GM19043 (cell line): Measurements from ENCODE around the gene CYTH4.

Experiments
- ATAC-seq: cut with Tn5 transposase; IDR thresholded peaks from one replicate; pipeline ENCODE4 v1.9.1; 2021; ENCODE audit warnings: low read depth; ENCODE audit not compliant: unreplicated experiment

The CYTH4 gene

GRCh38 chr22:37343348-37343747, 61.0 kb downstream of the CYTH4 start:
- ATAC-seq, result no peak

- no peak for ATAC-seq
These were observed 61.8 kb downstream of the CYTH4 start for GRCh38 chr22:37343863-37344734.

GRCh38 chr22:37344735-37345449, 62.6 kb downstream of the CYTH4 start:
- ATAC-seq, result no peak

- ATAC-seq, result no peak
These were observed 63.7 kb downstream of the CYTH4 start for GRCh38 chr22:37345863-37346504.

- no peak for ATAC-seq
These were observed 64.2 kb downstream of the CYTH4 start for GRCh38 chr22:37346505-37346895.

GRCh38 chr22:37349043-37349814, 66.9 kb downstream of the CYTH4 start:
- ATAC-seq, result no peak

GRCh38 chr22:37351232-37351631, 68.9 kb downstream of the CYTH4 start:
- ATAC-seq, result no peak

- ATAC-seq, result no peak
These were observed 70.2 kb downstream of the CYTH4 start for GRCh38 chr22:37352481-37352880.

GRCh38 chr22:37353839-37354238, 71.5 kb downstream of the CYTH4 start:
- ATAC-seq, result no peak

GRCh38 chr22:37354261-37354660, 72.0 kb downstream of the CYTH4 start:
- no peak for ATAC-seq

- ATAC-seq, result no peak
These were observed 72.4 kb downstream of the CYTH4 start for GRCh38 chr22:37354670-37355069.

GRCh38 chr22:37355174-37355573, 72.9 kb downstream of the CYTH4 start:
- no peak for ATAC-seq

- ATAC-seq, result no peak
These were observed 74.6 kb downstream of the CYTH4 start for GRCh38 chr22:37356922-37357321.

GRCh38 chr22:37357446-37358075, 75.3 kb downstream of the CYTH4 start:
- no peak for ATAC-seq

- no peak for ATAC-seq
These were observed 76.1 kb downstream of the CYTH4 start for GRCh38 chr22:37358386-37358785.

- no peak for ATAC-seq
These were observed 76.6 kb downstream of the CYTH4 start for GRCh38 chr22:37358917-37359316.

- no peak for ATAC-seq
These were observed 80.3 kb downstream of the CYTH4 start for GRCh38 chr22:37362621-37363020.

- no peak for ATAC-seq
These were observed 81.1 kb downstream of the CYTH4 start for GRCh38 chr22:37363261-37363992.
